SK-N-SH (cell line): Measurements from ENCODE around the gene PIBF1. TPM values are rescaled to one million over a fixed set of nuclear protein-coding genes. Genes with fewer than 3 reads are reported as not detected.
A peak's percentile ranks its signal among the peaks of the same experiment; 100 is the strongest.

ENCODE experiments used
- CTCF ChIA-PET: fragments of 300-600, 350-600 bp; formaldehyde crosslinking; extraction: SDS; loops from one replicate; lab custom pipeline; 2021; lab: Yijun Ruan, JAX
- POLR2A ChIA-PET: fragments of 350-600 bp; sonication (Branson Sonifier 250); formaldehyde crosslinking; extraction: SDS; loops from one replicate; lab custom pipeline; 2020; ENCODE audit warnings: antibody characterized with exemption, inconsistent platforms; lab: Yijun Ruan, JAX
- DNase-seq: peaks from one replicate; pipeline ENCODE4 v3.0.0; 2012
- H2AFZ ChIP-seq: fragments of 200-600 bp; sonication (generic); 2 replicates; pipeline ENCODE4 v1.8.1; 2016; ENCODE audit warnings: antibody characterized with exemption, mild to moderate bottlenecking, low read depth
- H3F3A ChIP-seq: fragments of 200-600 bp; sonication (generic); replicated peaks from 2 replicates; pipeline ENCODE3; 2016; ENCODE audit warnings: antibody characterized with exemption, mild to moderate bottlenecking; ENCODE audit not compliant: insufficient read depth
- H3K27ac ChIP-seq, 2 experiments: fragments of 200-500 bp in 1 of 2; fragments of 200-600 bp in 1 of 2; sonication (Bioruptor generic) in 1 of 2; sonication (generic), shearing (Covaris generic) in 1 of 2; 2 replicates each; pipeline versions ENCODE4 v1.5.1 to v1.6.1; 2014 to 2016; ENCODE audit warnings: low read depth in 2 of 2, inconsistent platforms in 1 of 2, low read length in 1 of 2, mild to moderate bottlenecking in 1 of 2, mixed read lengths in 1 of 2
- H3K27me3 ChIP-seq: fragments of 200-600 bp; sonication (generic), shearing (Covaris generic); 2 replicates; pipeline ENCODE4 v1.6.1; 2016; ENCODE audit warnings: mixed run types; ENCODE audit not compliant: insufficient read depth
- H3K36me3 ChIP-seq, 2 experiments: fragments of 200-500 bp in 1 of 2; fragments of 200-600 bp in 1 of 2; sonication (Bioruptor generic) in 1 of 2; sonication (generic) in 1 of 2; replicated peaks in 1 of 2; 2 replicates each; pipeline versions ENCODE3 to v1.5.1; 2014 to 2016; ENCODE audit warnings: low read length in 1 of 2, mild to moderate bottlenecking in 1 of 2; ENCODE audit not compliant: insufficient read depth in 2 of 2, control insufficient read depth in 1 of 2
- H3K4me1 ChIP-seq, 2 experiments: fragments of 200-500 bp in 1 of 2; fragments of 200-600 bp in 1 of 2; sonication (Bioruptor generic) in 1 of 2; sonication (generic), shearing (Covaris generic) in 1 of 2; 2 replicates each; pipeline versions ENCODE4 v1.5.1 to v1.6.1; 2014 to 2016; ENCODE audit warnings: low read depth in 1 of 2, low read length in 1 of 2, mixed run types in 1 of 2; ENCODE audit not compliant: insufficient read depth in 2 of 2, control insufficient read depth in 1 of 2
- H3K4me2 ChIP-seq: fragments of 200-600 bp; sonication (generic), shearing (Covaris generic); 2 replicates; pipeline ENCODE4 v1.6.1; 2017; ENCODE audit warnings: mixed run types
- H3K4me3 ChIP-seq, 2 experiments: fragments of 200-500 bp in 1 of 2; fragments of 200-600 bp in 1 of 2; sonication (Bioruptor generic) in 1 of 2; sonication (generic), shearing (Covaris generic) in 1 of 2; 2 replicates each; pipeline versions ENCODE4 v1.5.1 to v1.8.1; 2014 to 2016; ENCODE audit warnings: low read depth in 2 of 2, inconsistent platforms in 1 of 2, low read length in 1 of 2, mild to moderate bottlenecking in 1 of 2, mixed read lengths in 1 of 2, moderate library complexity in 1 of 2
- H3K79me2 ChIP-seq: fragments of 200-600 bp; sonication (generic); 2 replicates; pipeline ENCODE4 v1.8.1; 2017; ENCODE audit warnings: mild to moderate bottlenecking; ENCODE audit not compliant: insufficient read depth
- H3K9ac ChIP-seq: fragments of 200-600 bp; sonication (generic); 2 replicates; pipeline ENCODE4 v1.6.1; 2017; ENCODE audit warnings: mixed run types
- H3K9me2 ChIP-seq: fragments of 200-600 bp; sonication (generic); 2 replicates; pipeline ENCODE4 v1.6.1; 2017; ENCODE audit warnings: mixed run types
- H3K9me3 ChIP-seq: fragments of 200-600 bp; sonication (generic); 2 replicates; pipeline ENCODE4 v1.6.1; 2017; ENCODE audit warnings: mixed run types, mild to moderate bottlenecking, moderate library complexity
- H4K20me1 ChIP-seq: fragments of 200-600 bp; sonication (generic); 2 replicates; pipeline ENCODE4 v1.6.1; 2017; ENCODE audit warnings: mild to moderate bottlenecking, mixed run types; ENCODE audit not compliant: insufficient read depth
- EP300 ChIP-seq, 2 experiments: IDR thresholded peaks; 2 replicates each; pipeline versions ENCODE4 v1.4.0 to v1.6.1; 2012; ENCODE audit warnings: borderline replicate concordance in 1 of 2, low read depth in 1 of 2, low read length in 1 of 2
- EZH2phosphoT487 ChIP-seq: fragments of 200-600 bp; sonication (generic); IDR thresholded peaks from 2 replicates; pipeline ENCODE4 v1.6.1; 2017; ENCODE audit warnings: low read depth, mixed run types, mild to moderate bottlenecking, antibody characterized with exemption, moderate library complexity, borderline replicate concordance
- FOSL2 ChIP-seq: IDR thresholded peaks from 2 replicates; pipeline ENCODE4 v1.4.0; 2012; ENCODE audit warnings: low read depth, mild to moderate bottlenecking, moderate library complexity, borderline replicate concordance
- FOXM1 ChIP-seq: IDR thresholded peaks from 2 replicates; pipeline ENCODE4 v1.4.0; 2012; ENCODE audit warnings: low read depth, mild to moderate bottlenecking
- GATA2 ChIP-seq: sonication (generic); formaldehyde crosslinking; IDR thresholded peaks from 2 replicates; pipeline ENCODE4 v1.5.0; 2020; ENCODE audit warnings: mild to moderate bottlenecking, missing genetic modification reagents
- MXI1 ChIP-seq: IDR thresholded peaks from 2 replicates; pipeline ENCODE4 v1.6.1; 2012; ENCODE audit warnings: mild to moderate bottlenecking, low read depth, low read length, improper control_type of control experiment
- NFIC ChIP-seq: IDR thresholded peaks from 2 replicates; pipeline ENCODE4 v1.4.0; 2012; ENCODE audit warnings: borderline replicate concordance
- RAD21 ChIP-seq: IDR thresholded peaks from 2 replicates; pipeline ENCODE4 v1.6.1; 2012; ENCODE audit warnings: mild to moderate bottlenecking, low read length
- SIN3A ChIP-seq: IDR thresholded peaks from 2 replicates; pipeline ENCODE4 v1.6.1; 2012; ENCODE audit warnings: low read depth, mild to moderate bottlenecking, low read length, moderate library complexity, borderline replicate concordance
- WGBS: methylation state at CpG from one replicate; pipeline ENCODE4 v1.1.6; 2017; ENCODE audit warnings: low lambda C conversion rate; 5-methylcytosine and 5-hydroxymethylcytosine counted together
- polyA plus RNA-seq, 3 experiments: library from polyadenylated mRNA; depleted of rRNA; stranded (reverse); fragments of >200 nt; gene quantifications; 2 replicates each; pipeline ENCODE4 v1.2.3, GENCODE V29; 2012
- TF ChIP-seq, protein P1 (sequence below): IDR thresholded peaks from 2 replicates; pipeline ENCODE4 v1.4.0; 2012; ENCODE audit warnings: low read depth, borderline replicate concordance
- TF ChIP-seq, protein P2 (sequence below): fragments of 150-350 bp; IDR thresholded peaks from 2 replicates; pipeline ENCODE4 v1.6.1; 2016; ENCODE audit warnings: mild to moderate bottlenecking, low read depth, low read length
- TF ChIP-seq, protein P3 (sequence below): fragments of 200-600 bp; sonication (generic); IDR thresholded peaks from 2 replicates; pipeline ENCODE4 v1.6.1; 2017; ENCODE audit warnings: antibody characterized with exemption, mild to moderate bottlenecking, moderate library complexity

The PIBF1 gene
- polyA plus RNA-seq, 1 of the 3 experiments (the other 2 are of a cell fraction): 3.9 TPM

DNA sequence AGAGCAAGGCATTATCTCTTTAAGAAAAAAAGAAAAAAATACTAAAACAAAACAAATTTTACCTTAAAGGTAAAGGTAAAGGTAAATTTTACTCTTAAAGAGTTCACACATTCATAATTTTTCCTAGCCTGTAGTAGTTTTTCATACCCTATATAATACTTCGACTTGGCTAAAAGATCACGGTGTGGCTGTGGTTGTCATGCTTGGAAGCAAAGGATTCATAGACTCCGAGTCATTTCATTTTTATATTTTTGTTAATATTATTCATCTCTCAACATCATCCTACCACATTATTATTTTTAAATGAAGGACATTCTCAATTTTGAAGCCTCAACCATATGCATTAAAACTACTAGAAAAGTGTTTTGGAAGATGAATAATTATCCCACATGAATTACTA lies 52.7 kb downstream of the PIBF1 start:
- no peak overlapping the region for H3K9ac ChIP-seq
- peaks cover 13% of the 10 kb centered on the region for H3F3A ChIP-seq
- peaks cover 38% of the 10 kb centered on the region; the same call in 1 of the 2 replicates for H3K79me2 ChIP-seq
- H3K4me1 ChIP-seq: peaks cover 0 to 5% of the 10 kb centered on the region in 2 experiments; a peak in 1 of 4 replicates
- H3K4me2 ChIP-seq: no peak overlapping the region
- no peaks in the 10 kb centered on the region for H4K20me1 ChIP-seq
- peak overlapping the region in 1 of 2 experiments; percentile 52; a peak in 2 of 4 replicates for H3K27ac ChIP-seq
- H3K4me3 ChIP-seq: no peak overlapping the region
- WGBS: 90% methylated on average over 3 of the region's 3 CpGs
- CTCF ChIA-PET: no interaction called here
- H3K9me2 ChIP-seq: no peaks in the 10 kb centered on the region
- H3K36me3 ChIP-seq: peaks cover 17 to 41% of the 10 kb centered on the region in 2 experiments
- DNase-seq: no peak
- H2AFZ ChIP-seq: no peak overlapping the region
- no peak for TF ChIP-seq MXI1
- no peak for TF ChIP-seq NFIC
- TF ChIP-seq, protein P1, sequence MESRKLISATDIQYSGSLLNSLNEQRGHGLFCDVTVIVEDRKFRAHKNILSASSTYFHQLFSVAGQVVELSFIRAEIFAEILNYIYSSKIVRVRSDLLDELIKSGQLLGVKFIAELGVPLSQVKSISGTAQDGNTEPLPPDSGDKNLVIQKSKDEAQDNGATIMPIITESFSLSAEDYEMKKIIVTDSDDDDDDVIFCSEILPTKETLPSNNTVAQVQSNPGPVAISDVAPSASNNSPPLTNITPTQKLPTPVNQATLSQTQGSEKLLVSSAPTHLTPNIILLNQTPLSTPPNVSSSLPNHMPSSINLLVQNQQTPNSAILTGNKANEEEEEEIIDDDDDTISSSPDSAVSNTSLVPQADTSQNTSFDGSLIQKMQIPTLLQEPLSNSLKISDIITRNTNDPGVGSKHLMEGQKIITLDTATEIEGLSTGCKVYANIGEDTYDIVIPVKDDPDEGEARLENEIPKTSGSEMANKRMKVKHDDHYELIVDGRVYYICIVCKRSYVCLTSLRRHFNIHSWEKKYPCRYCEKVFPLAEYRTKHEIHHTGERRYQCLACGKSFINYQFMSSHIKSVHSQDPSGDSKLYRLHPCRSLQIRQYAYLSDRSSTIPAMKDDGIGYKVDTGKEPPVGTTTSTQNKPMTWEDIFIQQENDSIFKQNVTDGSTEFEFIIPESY: no peak
- no peak for TF ChIP-seq FOXM1
- no peak for TF ChIP-seq RAD21
- TF ChIP-seq, protein P2, sequence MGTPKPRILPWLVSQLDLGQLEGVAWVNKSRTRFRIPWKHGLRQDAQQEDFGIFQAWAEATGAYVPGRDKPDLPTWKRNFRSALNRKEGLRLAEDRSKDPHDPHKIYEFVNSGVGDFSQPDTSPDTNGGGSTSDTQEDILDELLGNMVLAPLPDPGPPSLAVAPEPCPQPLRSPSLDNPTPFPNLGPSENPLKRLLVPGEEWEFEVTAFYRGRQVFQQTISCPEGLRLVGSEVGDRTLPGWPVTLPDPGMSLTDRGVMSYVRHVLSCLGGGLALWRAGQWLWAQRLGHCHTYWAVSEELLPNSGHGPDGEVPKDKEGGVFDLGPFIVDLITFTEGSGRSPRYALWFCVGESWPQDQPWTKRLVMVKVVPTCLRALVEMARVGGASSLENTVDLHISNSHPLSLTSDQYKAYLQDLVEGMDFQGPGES: no peak
- TF ChIP-seq SIN3A: no peak
- no peak for TF ChIP-seq EZH2phosphoT487
- no peak for TF ChIP-seq EP300 (IDR thresholded peaks at IDR 0.05; ENCODE audit: borderline replicate concordance in 1 of 2, low read depth in 1 of 2, low read length in 1 of 2)
- TF ChIP-seq, protein P3, sequence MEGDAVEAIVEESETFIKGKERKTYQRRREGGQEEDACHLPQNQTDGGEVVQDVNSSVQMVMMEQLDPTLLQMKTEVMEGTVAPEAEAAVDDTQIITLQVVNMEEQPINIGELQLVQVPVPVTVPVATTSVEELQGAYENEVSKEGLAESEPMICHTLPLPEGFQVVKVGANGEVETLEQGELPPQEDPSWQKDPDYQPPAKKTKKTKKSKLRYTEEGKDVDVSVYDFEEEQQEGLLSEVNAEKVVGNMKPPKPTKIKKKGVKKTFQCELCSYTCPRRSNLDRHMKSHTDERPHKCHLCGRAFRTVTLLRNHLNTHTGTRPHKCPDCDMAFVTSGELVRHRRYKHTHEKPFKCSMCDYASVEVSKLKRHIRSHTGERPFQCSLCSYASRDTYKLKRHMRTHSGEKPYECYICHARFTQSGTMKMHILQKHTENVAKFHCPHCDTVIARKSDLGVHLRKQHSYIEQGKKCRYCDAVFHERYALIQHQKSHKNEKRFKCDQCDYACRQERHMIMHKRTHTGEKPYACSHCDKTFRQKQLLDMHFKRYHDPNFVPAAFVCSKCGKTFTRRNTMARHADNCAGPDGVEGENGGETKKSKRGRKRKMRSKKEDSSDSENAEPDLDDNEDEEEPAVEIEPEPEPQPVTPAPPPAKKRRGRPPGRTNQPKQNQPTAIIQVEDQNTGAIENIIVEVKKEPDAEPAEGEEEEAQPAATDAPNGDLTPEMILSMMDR: no peak
- no peak for TF ChIP-seq GATA2 (CRISPR knock-in tag)
- TF ChIP-seq FOSL2: no peak
- TF ChIP-seq, all 33 proteins: peak for 0
- Histone ChIP-seq H3K27me3 (no peaks in the 10 kb centered on the region), H3K9me3 (no peaks in the 10 kb centered on the region)
- POLR2A ChIA-PET: no interaction called here
